Panc1 (cell line): ENCODE data around the gene CNNM2.

Experiments
- POLR2AphosphoS5 ChIP-seq: IDR thresholded peaks from 2 replicates; pipeline ENCODE4 v1.6.1; 2012; ENCODE audit warnings: mild to moderate bottlenecking, low read depth, low read length, moderate library complexity
- TCF7L2 ChIP-seq: IDR thresholded peaks from 2 replicates; pipeline ENCODE4 v1.6.1; 2011; ENCODE audit warnings: mild to moderate bottlenecking, low read depth, low read length, inconsistent platforms
- TF ChIP-seq, protein P1 (sequence below): fragments of 450-650 bp; IDR thresholded peaks from 2 replicates; pipeline ENCODE4 v1.5.1; 2017; ENCODE audit warnings: mild to moderate bottlenecking
- TF ChIP-seq, protein P2 (sequence below), 2 experiments: IDR thresholded peaks; 2 replicates each; pipeline ENCODE4 v1.6.1; 2011 to 2012; ENCODE audit warnings: low read depth in 2 of 2, control low read depth in 1 of 2, low read length in 1 of 2, mild to moderate bottlenecking in 1 of 2, moderate library complexity in 1 of 2; ENCODE audit not compliant: insufficient read depth in 1 of 2

GRCh38 chr10:103080891-103081581 lies 162.9 kb downstream of the CNNM2 start:
- TF ChIP-seq, protein P1, sequence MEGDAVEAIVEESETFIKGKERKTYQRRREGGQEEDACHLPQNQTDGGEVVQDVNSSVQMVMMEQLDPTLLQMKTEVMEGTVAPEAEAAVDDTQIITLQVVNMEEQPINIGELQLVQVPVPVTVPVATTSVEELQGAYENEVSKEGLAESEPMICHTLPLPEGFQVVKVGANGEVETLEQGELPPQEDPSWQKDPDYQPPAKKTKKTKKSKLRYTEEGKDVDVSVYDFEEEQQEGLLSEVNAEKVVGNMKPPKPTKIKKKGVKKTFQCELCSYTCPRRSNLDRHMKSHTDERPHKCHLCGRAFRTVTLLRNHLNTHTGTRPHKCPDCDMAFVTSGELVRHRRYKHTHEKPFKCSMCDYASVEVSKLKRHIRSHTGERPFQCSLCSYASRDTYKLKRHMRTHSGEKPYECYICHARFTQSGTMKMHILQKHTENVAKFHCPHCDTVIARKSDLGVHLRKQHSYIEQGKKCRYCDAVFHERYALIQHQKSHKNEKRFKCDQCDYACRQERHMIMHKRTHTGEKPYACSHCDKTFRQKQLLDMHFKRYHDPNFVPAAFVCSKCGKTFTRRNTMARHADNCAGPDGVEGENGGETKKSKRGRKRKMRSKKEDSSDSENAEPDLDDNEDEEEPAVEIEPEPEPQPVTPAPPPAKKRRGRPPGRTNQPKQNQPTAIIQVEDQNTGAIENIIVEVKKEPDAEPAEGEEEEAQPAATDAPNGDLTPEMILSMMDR, result no peak
- TF ChIP-seq POLR2AphosphoS5, result peak; percentile 76
- TF ChIP-seq, protein P2, sequence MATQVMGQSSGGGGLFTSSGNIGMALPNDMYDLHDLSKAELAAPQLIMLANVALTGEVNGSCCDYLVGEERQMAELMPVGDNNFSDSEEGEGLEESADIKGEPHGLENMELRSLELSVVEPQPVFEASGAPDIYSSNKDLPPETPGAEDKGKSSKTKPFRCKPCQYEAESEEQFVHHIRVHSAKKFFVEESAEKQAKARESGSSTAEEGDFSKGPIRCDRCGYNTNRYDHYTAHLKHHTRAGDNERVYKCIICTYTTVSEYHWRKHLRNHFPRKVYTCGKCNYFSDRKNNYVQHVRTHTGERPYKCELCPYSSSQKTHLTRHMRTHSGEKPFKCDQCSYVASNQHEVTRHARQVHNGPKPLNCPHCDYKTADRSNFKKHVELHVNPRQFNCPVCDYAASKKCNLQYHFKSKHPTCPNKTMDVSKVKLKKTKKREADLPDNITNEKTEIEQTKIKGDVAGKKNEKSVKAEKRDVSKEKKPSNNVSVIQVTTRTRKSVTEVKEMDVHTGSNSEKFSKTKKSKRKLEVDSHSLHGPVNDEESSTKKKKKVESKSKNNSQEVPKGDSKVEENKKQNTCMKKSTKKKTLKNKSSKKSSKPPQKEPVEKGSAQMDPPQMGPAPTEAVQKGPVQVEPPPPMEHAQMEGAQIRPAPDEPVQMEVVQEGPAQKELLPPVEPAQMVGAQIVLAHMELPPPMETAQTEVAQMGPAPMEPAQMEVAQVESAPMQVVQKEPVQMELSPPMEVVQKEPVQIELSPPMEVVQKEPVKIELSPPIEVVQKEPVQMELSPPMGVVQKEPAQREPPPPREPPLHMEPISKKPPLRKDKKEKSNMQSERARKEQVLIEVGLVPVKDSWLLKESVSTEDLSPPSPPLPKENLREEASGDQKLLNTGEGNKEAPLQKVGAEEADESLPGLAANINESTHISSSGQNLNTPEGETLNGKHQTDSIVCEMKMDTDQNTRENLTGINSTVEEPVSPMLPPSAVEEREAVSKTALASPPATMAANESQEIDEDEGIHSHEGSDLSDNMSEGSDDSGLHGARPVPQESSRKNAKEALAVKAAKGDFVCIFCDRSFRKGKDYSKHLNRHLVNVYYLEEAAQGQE (IDR thresholded peaks at IDR 0.05; ENCODE audit: insufficient read depth in 1 of 2, low read depth in 2 of 2, low read length in 1 of 2), result no peak
- no peak for TF ChIP-seq TCF7L2
